Thyroid gland (tissue), 4 donors: ENCODE results near the gene TAB2. TPM values are rescaled to one million over a fixed set of nuclear protein-coding genes. Genes with fewer than 3 reads are reported as not detected.

Experiments used
- DNase-seq, 2 donors: peaks; one replicate each; pipeline ENCODE4 v3.0.0-alpha.2; 2019
- H3K27ac ChIP-seq, 3 donors: fragments of 200-600 bp; sonication (generic); 1 replicate in 2 of 3; 2 replicates in 1 of 3; pipeline ENCODE4 v1.5.1; 2016 to 2019; ENCODE audit warnings: mild to moderate bottlenecking in 1 of 3, moderate library complexity in 1 of 3
- H3K27me3 ChIP-seq: fragments of 200-600 bp; sonication (generic); one replicate; pipeline ENCODE4 v1.5.1; 2019
- H3K36me3 ChIP-seq, 2 donors: fragments of 200-600 bp; sonication (generic); one replicate each; pipeline ENCODE4 v1.5.1; 2016 to 2019
- H3K4me1 ChIP-seq, 2 donors: fragments of 200-600 bp; sonication (generic); one replicate each; pipeline ENCODE4 v1.5.1; 2017 to 2019
- H3K4me3 ChIP-seq, 3 donors: fragments of 200-600 bp; sonication (generic); replicated peaks in 1 of 3; 1 replicate in 2 of 3; 2 replicates in 1 of 3; pipeline ENCODE4 v1.5.1; 2016; ENCODE audit warnings: mild to moderate bottlenecking in 1 of 3
- H3K9me3 ChIP-seq: fragments of 200-600 bp; sonication (generic); one replicate; pipeline ENCODE4 v1.5.1; 2017
- POLR2A ChIP-seq, 2 donors: fragments of 450-650 bp; IDR thresholded peaks; one replicate each; pipeline ENCODE4 v1.6.1; 2017; ENCODE audit warnings: antibody characterized with exemption in 2 of 2, mild to moderate bottlenecking in 2 of 2, moderate library complexity in 1 of 2
- WGBS, 2 donors: methylation state at CpG; one replicate each; pipeline ENCODE4 v1.1.5; 2017; 5-methylcytosine and 5-hydroxymethylcytosine counted together
- intact Hi-C: fragments of 100-400 bp; cut with DNase I; formaldehyde crosslinking; loops from one replicate; pipeline ENCODE4 v1.15.1; 2023
- total RNA-seq, 4 donors: library from RNA; depleted of rRNA; stranded (reverse); fragments of >200 nt; gene quantifications; one replicate each; pipeline ENCODE4 v1.2.3, GENCODE V29; 2016
- TF ChIP-seq, protein P1 (sequence below), 6 experiments: fragments of 200-600 bp in 3 of 6; fragments of 450-650 bp in 3 of 6; sonication (generic) in 3 of 6; IDR thresholded peaks; one replicate each; pipeline ENCODE4 v1.5.1; 2016 to 2019; ENCODE audit warnings: antibody characterized with exemption in 6 of 6, mild to moderate bottlenecking in 2 of 6, inconsistent platforms in 1 of 6, moderate library complexity in 1 of 6

TAB2 gene
- total RNA-seq, 4 donors from 2014 or later: 58.5 to 74.3 (median 64.7) TPM

DNA sequence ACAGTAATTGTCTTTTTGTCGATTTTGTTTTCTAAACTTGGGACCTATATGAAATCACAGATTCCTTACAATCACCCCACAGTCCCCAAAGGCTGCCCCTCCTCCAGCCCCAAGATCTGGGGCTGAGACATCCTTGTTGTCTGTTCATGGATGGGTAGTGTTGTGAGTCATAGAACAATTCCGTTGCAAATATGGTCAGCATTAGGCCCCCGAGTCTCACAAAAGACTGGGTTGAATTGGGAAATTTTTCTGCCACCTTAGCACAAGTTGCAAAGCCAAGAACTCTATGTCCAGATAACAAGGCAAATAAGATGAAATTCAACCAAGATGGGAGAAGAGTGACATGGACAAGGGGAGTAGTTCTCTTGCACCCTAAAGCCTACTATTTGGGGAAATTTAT lies 10.5 kb upstream of the TAB2 start:
- Histone ChIP-seq H3K4me1 (no peaks in the 10 kb centered on the region), H3K27ac (no peak overlapping the region), H3K9me3 (no peaks in the 10 kb centered on the region), H3K27me3 (no peaks in the 10 kb centered on the region), H3K4me3 (no peak overlapping the region), H3K36me3 (no peaks in the 10 kb centered on the region)
- DNase-seq: no peak
- no peak for TF ChIP-seq POLR2A (IDR thresholded peaks at IDR 0.05)
- TF ChIP-seq, protein P1, sequence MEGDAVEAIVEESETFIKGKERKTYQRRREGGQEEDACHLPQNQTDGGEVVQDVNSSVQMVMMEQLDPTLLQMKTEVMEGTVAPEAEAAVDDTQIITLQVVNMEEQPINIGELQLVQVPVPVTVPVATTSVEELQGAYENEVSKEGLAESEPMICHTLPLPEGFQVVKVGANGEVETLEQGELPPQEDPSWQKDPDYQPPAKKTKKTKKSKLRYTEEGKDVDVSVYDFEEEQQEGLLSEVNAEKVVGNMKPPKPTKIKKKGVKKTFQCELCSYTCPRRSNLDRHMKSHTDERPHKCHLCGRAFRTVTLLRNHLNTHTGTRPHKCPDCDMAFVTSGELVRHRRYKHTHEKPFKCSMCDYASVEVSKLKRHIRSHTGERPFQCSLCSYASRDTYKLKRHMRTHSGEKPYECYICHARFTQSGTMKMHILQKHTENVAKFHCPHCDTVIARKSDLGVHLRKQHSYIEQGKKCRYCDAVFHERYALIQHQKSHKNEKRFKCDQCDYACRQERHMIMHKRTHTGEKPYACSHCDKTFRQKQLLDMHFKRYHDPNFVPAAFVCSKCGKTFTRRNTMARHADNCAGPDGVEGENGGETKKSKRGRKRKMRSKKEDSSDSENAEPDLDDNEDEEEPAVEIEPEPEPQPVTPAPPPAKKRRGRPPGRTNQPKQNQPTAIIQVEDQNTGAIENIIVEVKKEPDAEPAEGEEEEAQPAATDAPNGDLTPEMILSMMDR (IDR thresholded peaks at IDR 0.05): no peak
- intact Hi-C loops: no loop called here
- WGBS, 2 donors: 82 to 94% methylated on average over 3 of the region's 3 CpGs

DNA sequence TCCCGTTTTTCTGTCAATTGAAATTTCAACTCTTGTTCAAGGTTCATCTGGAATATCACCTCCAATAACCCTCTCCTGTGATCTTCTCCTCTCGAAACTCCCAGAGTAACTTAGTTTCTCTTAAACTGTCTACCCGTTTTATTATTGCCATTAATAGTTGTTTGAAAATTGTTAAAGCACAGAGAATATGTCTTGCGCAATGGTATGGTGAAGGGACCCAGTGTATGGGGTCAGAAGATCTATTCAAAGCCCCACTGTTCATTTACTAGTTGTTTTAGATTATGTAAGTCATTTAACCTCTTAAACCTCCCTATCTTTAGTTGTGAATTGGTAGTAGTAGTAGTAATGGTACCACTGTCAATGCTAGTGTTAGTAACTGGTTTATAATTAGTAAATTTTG lies 6.2 kb upstream of the TAB2 start:
- Histone ChIP-seq H3K4me1 (peaks cover 2 to 3% of the 10 kb centered on the region in 2 donors), H3K9me3 (no peaks in the 10 kb centered on the region), H3K27me3 (no peaks in the 10 kb centered on the region), H3K36me3 (no peaks in the 10 kb centered on the region), H3K27ac (no peak overlapping the region), H3K4me3 (no peak overlapping the region)
- 83 to 94% methylated on average over 4 of the region's 4 CpGs for WGBS, 2 donors
- DNase-seq: no peak
- intact Hi-C loops: loop anchor here (10.0 kb wide), 1 partner anchor 114 kb away; no protein-coding TSS in a partner anchor
- TF ChIP-seq, protein P1 (IDR thresholded peaks at IDR 0.05): no peak
- no peak for TF ChIP-seq POLR2A (IDR thresholded peaks at IDR 0.05)

DNA sequence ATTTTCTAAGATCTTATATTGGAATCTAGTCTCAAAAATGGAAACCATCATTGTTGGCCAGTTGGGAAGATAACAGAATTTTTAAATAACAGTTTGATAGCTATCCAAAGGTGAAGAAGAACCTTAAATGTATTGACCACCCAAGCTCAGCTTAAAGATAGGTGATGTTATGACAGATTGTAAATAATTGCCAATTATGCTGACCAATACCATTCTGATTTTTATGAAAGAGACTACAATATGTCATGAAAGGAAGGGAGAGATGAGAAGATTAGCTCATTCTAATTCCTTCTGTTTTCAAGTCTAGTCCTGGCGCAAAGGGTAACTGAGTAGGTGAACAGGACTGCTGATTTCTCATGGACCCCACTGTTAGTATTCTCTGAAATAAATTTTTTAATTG lies 5.7 kb upstream of the TAB2 start:
- intact Hi-C loops: loop anchor here (10.0 kb wide), 1 partner anchor 113 kb away; no protein-coding TSS in a partner anchor
- no peak for DNase-seq
- no peak overlapping the region for H3K27ac ChIP-seq
- WGBS, 2 donors: 94 to 98% methylated on average over 1 of the region's 1 CpG
- no peak for TF ChIP-seq POLR2A (IDR thresholded peaks at IDR 0.05)
- TF ChIP-seq, protein P1 (IDR thresholded peaks at IDR 0.05): no peak
- no peaks in the 10 kb centered on the region for H3K27me3 ChIP-seq
- H3K4me1 ChIP-seq: peaks cover 4 to 5% of the 10 kb centered on the region in 2 donors
- no peak overlapping the region for H3K4me3 ChIP-seq
- H3K9me3 ChIP-seq: no peaks in the 10 kb centered on the region
- no peaks in the 10 kb centered on the region for H3K36me3 ChIP-seq

DNA sequence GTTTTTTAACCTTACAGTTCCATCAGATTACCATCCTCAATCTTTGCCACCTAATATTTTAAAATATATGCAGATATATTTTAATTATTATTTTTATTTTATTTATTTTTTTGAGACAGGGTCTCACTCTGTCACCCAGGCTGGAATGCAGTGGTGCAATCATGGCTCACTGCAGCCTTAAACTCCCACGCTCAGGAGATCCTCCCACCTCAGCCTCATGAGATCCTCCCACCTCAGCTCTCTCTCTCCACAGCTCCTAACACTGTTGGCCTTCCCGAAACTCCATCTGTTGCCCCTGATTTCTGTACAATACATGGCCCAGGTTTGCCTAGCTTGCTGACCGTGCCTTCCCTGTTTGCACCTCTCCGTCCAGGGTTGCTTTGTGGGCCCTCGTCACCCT lies 4.4 kb upstream of the TAB2 start:
- 85 to 93% methylated on average over 4 to 5 of the region's 5 CpGs for WGBS, 2 donors
- DNase-seq: no peak
- H3K27me3 ChIP-seq: no peaks in the 10 kb centered on the region
- TF ChIP-seq, protein P1 (IDR thresholded peaks at IDR 0.05): no peak
- TF ChIP-seq POLR2A (IDR thresholded peaks at IDR 0.05): no peak
- H3K4me3 ChIP-seq: no peak overlapping the region
- intact Hi-C loops: loop anchor here (10.0 kb wide), 1 partner anchor 112 kb away; no protein-coding TSS in a partner anchor
- H3K9me3 ChIP-seq: no peaks in the 10 kb centered on the region
- no peak overlapping the region for H3K27ac ChIP-seq
- H3K36me3 ChIP-seq: no peaks in the 10 kb centered on the region
- peaks cover 4 to 5% of the 10 kb centered on the region in 2 donors for H3K4me1 ChIP-seq

DNA sequence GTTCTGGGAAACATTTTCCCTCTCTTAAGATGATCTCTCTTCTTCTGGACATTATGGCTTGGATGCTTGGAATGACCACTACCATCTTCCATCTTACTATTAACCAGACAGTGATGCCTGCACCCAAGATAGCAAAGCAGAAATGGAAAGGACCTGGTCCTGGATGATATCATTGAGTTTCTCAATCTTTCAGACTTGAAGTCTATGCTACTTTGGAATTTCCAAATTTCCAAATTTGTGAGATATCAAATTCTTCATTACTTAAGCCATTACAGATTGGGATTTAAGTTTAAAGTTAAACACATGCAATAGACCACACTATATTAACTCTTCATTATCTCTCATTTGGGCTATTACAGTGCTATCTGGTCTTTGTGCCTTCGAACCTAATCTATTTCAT lies 3.7 kb upstream of the TAB2 start:
- no peak overlapping the region for H3K4me3 ChIP-seq
- H3K9me3 ChIP-seq: no peaks in the 10 kb centered on the region
- no peaks in the 10 kb centered on the region for H3K27me3 ChIP-seq
- no peaks in the 10 kb centered on the region for H3K36me3 ChIP-seq
- TF ChIP-seq, protein P1 (IDR thresholded peaks at IDR 0.05): no peak
- no peak for TF ChIP-seq POLR2A (IDR thresholded peaks at IDR 0.05)
- intact Hi-C loops: loop anchor here (10.0 kb wide), 1 partner anchor 111 kb away; no protein-coding TSS in a partner anchor
- 100% methylated on average over 1 of the region's 1 CpG for WGBS, 2 donors
- H3K4me1 ChIP-seq: peaks cover 4 to 6% of the 10 kb centered on the region in 2 donors
- no peak for DNase-seq
- no peak overlapping the region for H3K27ac ChIP-seq
